GM23338 (cell line): ENCODE data around the gene GRK4.

Source experiments
- CREB1 ChIP-seq: fragments of 250-450 bp; sonication (Bioruptor Pico); IDR thresholded peaks from 2 replicates; pipeline ENCODE4 v1.5.0; 2020; ENCODE audit warnings: low read depth, mild to moderate bottlenecking, moderate library complexity
- ETS1 ChIP-seq: IDR thresholded peaks from 2 replicates; pipeline ENCODE4 v1.6.1; 2016; ENCODE audit warnings: antibody characterized with exemption
- EZH2 ChIP-seq: fragments of 200-600 bp; sonication (generic); IDR thresholded peaks from one replicate; pipeline ENCODE4 v1.8.0; 2017; ENCODE audit warnings: antibody characterized with exemption, mild to moderate bottlenecking, low read depth; ENCODE audit not compliant: unreplicated experiment
- EZH2phosphoT487 ChIP-seq: fragments of 200-600 bp; sonication (generic); IDR thresholded peaks from one replicate; pipeline ENCODE4 v1.8.1; 2018; ENCODE audit warnings: antibody characterized with exemption; ENCODE audit not compliant: unreplicated experiment
- JUNB ChIP-seq: IDR thresholded peaks from one replicate; pipeline ENCODE4 v1.6.1; 2016; ENCODE audit warnings: antibody characterized with exemption; ENCODE audit not compliant: unreplicated experiment
- POLR2AphosphoS5 ChIP-seq: IDR thresholded peaks from 2 replicates; pipeline ENCODE4 v1.6.1; 2016; ENCODE audit warnings: antibody characterized with exemption, low read depth
- REST ChIP-seq: IDR thresholded peaks from one replicate; pipeline ENCODE4 v1.6.1; 2018; ENCODE audit warnings: antibody characterized with exemption; ENCODE audit not compliant: unreplicated experiment
- ZNF331 ChIP-seq: fragments of 250-450 bp; sonication (Bioruptor Pico); IDR thresholded peaks from 2 replicates; pipeline ENCODE4 v1.5.0; 2020; ENCODE audit warnings: low read depth, mild to moderate bottlenecking, moderate library complexity
- ZNF462 ChIP-seq: fragments of 250-450 bp; sonication (Bioruptor Pico); IDR thresholded peaks from 2 replicates; pipeline ENCODE4 v1.5.0; 2020; ENCODE audit warnings: mild to moderate bottlenecking, moderate library complexity
- TF ChIP-seq, protein P1 (sequence below), 2 experiments: fragments of 200-600 bp in 1 of 2; sonication (generic) in 1 of 2; conservative IDR thresholded peaks; 2 replicates each; pipeline versions ENCODE4 v1.5.1 to v1.6.1; 2016 to 2017; ENCODE audit warnings: antibody characterized with exemption in 2 of 2, low read depth in 2 of 2, mild to moderate bottlenecking in 2 of 2, moderate library complexity in 1 of 2

GRCh38 chr4:2964706-2965258, 1.4 kb downstream of the GRK4 start:
- no peak for TF ChIP-seq CREB1 (CRISPR knock-in tag)
- no peak for TF ChIP-seq EZH2
- TF ChIP-seq, protein P1, sequence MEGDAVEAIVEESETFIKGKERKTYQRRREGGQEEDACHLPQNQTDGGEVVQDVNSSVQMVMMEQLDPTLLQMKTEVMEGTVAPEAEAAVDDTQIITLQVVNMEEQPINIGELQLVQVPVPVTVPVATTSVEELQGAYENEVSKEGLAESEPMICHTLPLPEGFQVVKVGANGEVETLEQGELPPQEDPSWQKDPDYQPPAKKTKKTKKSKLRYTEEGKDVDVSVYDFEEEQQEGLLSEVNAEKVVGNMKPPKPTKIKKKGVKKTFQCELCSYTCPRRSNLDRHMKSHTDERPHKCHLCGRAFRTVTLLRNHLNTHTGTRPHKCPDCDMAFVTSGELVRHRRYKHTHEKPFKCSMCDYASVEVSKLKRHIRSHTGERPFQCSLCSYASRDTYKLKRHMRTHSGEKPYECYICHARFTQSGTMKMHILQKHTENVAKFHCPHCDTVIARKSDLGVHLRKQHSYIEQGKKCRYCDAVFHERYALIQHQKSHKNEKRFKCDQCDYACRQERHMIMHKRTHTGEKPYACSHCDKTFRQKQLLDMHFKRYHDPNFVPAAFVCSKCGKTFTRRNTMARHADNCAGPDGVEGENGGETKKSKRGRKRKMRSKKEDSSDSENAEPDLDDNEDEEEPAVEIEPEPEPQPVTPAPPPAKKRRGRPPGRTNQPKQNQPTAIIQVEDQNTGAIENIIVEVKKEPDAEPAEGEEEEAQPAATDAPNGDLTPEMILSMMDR (conservative IDR thresholded peaks at IDR 0.05; ENCODE audit: low read depth in 2 of 2) = no peak
- no peak for TF ChIP-seq POLR2AphosphoS5
- TF ChIP-seq EZH2phosphoT487 = no peak
- no peak for TF ChIP-seq ETS1
- TF ChIP-seq JUNB = no peak
- no peak for TF ChIP-seq REST
- TF ChIP-seq ZNF331 (CRISPR knock-in tag) = no peak
- no peak for TF ChIP-seq ZNF462 (CRISPR knock-in tag)
